BLaER1 (cell line): ENCODE measurements around the gene XPNPEP1.
A peak's percentile ranks its signal among the peaks of the same experiment; 100 is the strongest.

Experiments
- H3K27ac ChIP-seq: shearing (Covaris generic); formaldehyde crosslinking; 2 replicates; pipeline ENCODE4 v1.8.1; 2022
- H3K27me3 ChIP-seq: shearing (Covaris generic); formaldehyde crosslinking; 2 replicates; pipeline ENCODE4 v1.8.1; 2022
- H3K36me3 ChIP-seq: shearing (Covaris generic); formaldehyde crosslinking; 2 replicates; pipeline ENCODE4 v1.8.1; 2022
- H3K4me1 ChIP-seq: shearing (Covaris generic); formaldehyde crosslinking; 2 replicates; pipeline ENCODE4 v1.8.1; 2022
- H3K4me2 ChIP-seq: shearing (Covaris generic); formaldehyde crosslinking; 2 replicates; pipeline ENCODE4 v1.8.1; 2022
- H3K4me3 ChIP-seq: shearing (Covaris generic); formaldehyde crosslinking; 2 replicates; pipeline ENCODE4 v1.8.1; 2022
- H3K9ac ChIP-seq: shearing (Covaris generic); formaldehyde crosslinking; 2 replicates; pipeline ENCODE4 v1.8.1; 2022
- H3K9me3 ChIP-seq: shearing (Covaris generic); formaldehyde crosslinking; 2 replicates; pipeline ENCODE4 v1.8.1; 2022
- H4K20me1 ChIP-seq: shearing (Covaris generic); formaldehyde crosslinking; 2 replicates; pipeline ENCODE4 v1.8.1; 2022
- Cebpa-rat ChIP-seq: shearing (Covaris generic); IDR thresholded peaks from 2 replicates; pipeline ENCODE4 v1.8.1; 2022

The XPNPEP1 gene

GRCh38 chr10:109934958-109935793, 11.9 kb upstream of the XPNPEP1 start:
- H4K20me1 ChIP-seq = no peaks in the 10 kb centered on the region
- peaks cover 20% of the 10 kb centered on the region for H3K4me1 ChIP-seq
- H3K27ac ChIP-seq = no peak overlapping the region
- no peaks in the 10 kb centered on the region for H3K27me3 ChIP-seq
- no peak overlapping the region for H3K9ac ChIP-seq
- peak overlapping the region; percentile 13; the same call in 1 of the 2 replicates for H3K4me2 ChIP-seq
- H3K36me3 ChIP-seq = no peaks in the 10 kb centered on the region
- TF ChIP-seq Cebpa-rat = no peak
- no peak overlapping the region for H3K4me3 ChIP-seq
- no peaks in the 10 kb centered on the region for H3K9me3 ChIP-seq

- Histone ChIP-seq H3K4me2 (peak overlapping the region; percentile 16; the same call in 1 of the 2 replicates), H3K9ac (no peak overlapping the region), H3K36me3 (no peaks in the 10 kb centered on the region), H3K4me3 (no peak overlapping the region), H3K27ac (no peak overlapping the region), H4K20me1 (no peaks in the 10 kb centered on the region), H3K4me1 (peaks cover 20% of the 10 kb centered on the region), H3K9me3 (no peaks in the 10 kb centered on the region), H3K27me3 (no peaks in the 10 kb centered on the region)
- no peak for TF ChIP-seq Cebpa-rat
Observed at GRCh38 chr10:109933984-109934565, 10.8 kb upstream of the XPNPEP1 start.

GRCh38 chr10:109932968-109933367, 9.7 kb upstream of the XPNPEP1 start:
- Histone ChIP-seq H3K27me3 (no peaks in the 10 kb centered on the region), H3K9ac (no peak overlapping the region), H3K4me2 (no peak overlapping the region), H3K27ac (no peak overlapping the region), H3K9me3 (no peaks in the 10 kb centered on the region), H4K20me1 (no peaks in the 10 kb centered on the region), H3K4me3 (no peak overlapping the region), H3K4me1 (peaks cover 20% of the 10 kb centered on the region), H3K36me3 (no peaks in the 10 kb centered on the region)
- TF ChIP-seq Cebpa-rat = no peak

GRCh38 chr10:109932391-109932790, 9.1 kb upstream of the XPNPEP1 start:
- Histone ChIP-seq H3K27ac (no peak overlapping the region), H3K36me3 (no peaks in the 10 kb centered on the region), H3K9me3 (no peaks in the 10 kb centered on the region)

GRCh38 chr10:109931163-109931562, 7.9 kb upstream of the XPNPEP1 start:
- Histone ChIP-seq H3K9ac (no peak overlapping the region), H3K27me3 (no peaks in the 10 kb centered on the region), H4K20me1 (no peaks in the 10 kb centered on the region), H3K9me3 (no peaks in the 10 kb centered on the region), H3K27ac (no peak overlapping the region), H3K4me3 (no peak overlapping the region), H3K4me1 (peaks cover 15% of the 10 kb centered on the region), H3K4me2 (no peak overlapping the region), H3K36me3 (no peaks in the 10 kb centered on the region)
- TF ChIP-seq Cebpa-rat = no peak

More at GRCh38 chr10:109932391-109932790, 9.1 kb upstream of the XPNPEP1 start:
- H3K4me2 ChIP-seq = no peak overlapping the region
- no peak overlapping the region for H3K9ac ChIP-seq
- no peaks in the 10 kb centered on the region for H3K27me3 ChIP-seq
- peaks cover 15% of the 10 kb centered on the region for H3K4me1 ChIP-seq
- no peak for TF ChIP-seq Cebpa-rat
- no peaks in the 10 kb centered on the region for H4K20me1 ChIP-seq
- H3K4me3 ChIP-seq = no peak overlapping the region

GRCh38 chr10:109929501-109930219, 6.3 kb upstream of the XPNPEP1 start:
- Histone ChIP-seq H3K27me3 (no peaks in the 10 kb centered on the region), H3K4me1 (peaks cover 9% of the 10 kb centered on the region), H3K9me3 (no peaks in the 10 kb centered on the region), H3K4me3 (no peak overlapping the region), H3K9ac (no peak overlapping the region), H3K36me3 (no peaks in the 10 kb centered on the region), H3K27ac (no peak overlapping the region), H3K4me2 (no peak overlapping the region), H4K20me1 (no peaks in the 10 kb centered on the region)
- no peak for TF ChIP-seq Cebpa-rat

GRCh38 chr10:109928475-109928891, 5.2 kb upstream of the XPNPEP1 start:
- Histone ChIP-seq H3K27ac (no peak overlapping the region), H3K27me3 (no peaks in the 10 kb centered on the region), H3K9ac (no peak overlapping the region), H3K4me2 (no peak overlapping the region), H4K20me1 (no peaks in the 10 kb centered on the region), H3K36me3 (no peaks in the 10 kb centered on the region), H3K9me3 (no peaks in the 10 kb centered on the region), H3K4me1 (peaks cover 7% of the 10 kb centered on the region), H3K4me3 (no peak overlapping the region)
- no peak for TF ChIP-seq Cebpa-rat

GRCh38 chr10:109926825-109927224, 3.5 kb upstream of the XPNPEP1 start:
- no peak overlapping the region for H3K4me2 ChIP-seq
- no peaks in the 10 kb centered on the region for H3K36me3 ChIP-seq
- H3K9me3 ChIP-seq = no peaks in the 10 kb centered on the region
- H3K27me3 ChIP-seq = no peaks in the 10 kb centered on the region
- H3K4me3 ChIP-seq = no peak overlapping the region
- no peaks in the 10 kb centered on the region; the same call in 1 of the 2 replicates for H4K20me1 ChIP-seq
- H3K27ac ChIP-seq = no peak overlapping the region
- TF ChIP-seq Cebpa-rat = no peak
- peaks cover 16% of the 10 kb centered on the region for H3K4me1 ChIP-seq
- H3K9ac ChIP-seq = no peak overlapping the region

- Histone ChIP-seq H3K9ac (no peak overlapping the region), H3K4me3 (no peak overlapping the region), H3K9me3 (no peaks in the 10 kb centered on the region), H3K27me3 (no peaks in the 10 kb centered on the region), H3K36me3 (peaks cover 5% of the 10 kb centered on the region; the same call in 1 of the 2 replicates), H4K20me1 (no peaks in the 10 kb centered on the region; the same call in 1 of the 2 replicates), H3K4me2 (no peak overlapping the region), H3K27ac (no peak overlapping the region), H3K4me1 (peaks cover 21% of the 10 kb centered on the region)
- no peak for TF ChIP-seq Cebpa-rat
Observed at GRCh38 chr10:109926061-109926745, 2.9 kb upstream of the XPNPEP1 start.
